K562 (cell line): ENCODE results near the gene NOL8. TPM values are rescaled to one million over a fixed set of nuclear protein-coding genes. Genes with fewer than 3 reads are reported as not detected.

Source experiments
- CBFB ChIP-seq: sonication (generic); formaldehyde crosslinking; IDR thresholded peaks from 2 replicates; pipeline ENCODE4 v1.4.0; 2020; ENCODE audit warnings: mild to moderate bottlenecking, missing genetic modification reagents
- CEBPB ChIP-seq: fragments of 450-650 bp; IDR thresholded peaks from 2 replicates; pipeline ENCODE4 v1.6.1; 2016; ENCODE audit warnings: missing genetic modification characterization, missing compliant biosample characterization
- CEBPZ ChIP-seq: fragments of 150-350 bp; IDR thresholded peaks from 2 replicates; pipeline ENCODE4 v1.6.1; 2014; ENCODE audit warnings: low read depth, mild to moderate bottlenecking, low read length, borderline replicate concordance
- DPF2 ChIP-seq: fragments of 450-650 bp; IDR thresholded peaks from 2 replicates; pipeline ENCODE4 v1.6.1; 2016
- IFI16 ChIP-seq: fragments of 250-450 bp; sonication (Bioruptor Pico); IDR thresholded peaks from 2 replicates; pipeline ENCODE4 v2.1.2; 2022; ENCODE audit warnings: mild to moderate bottlenecking, inconsistent platforms
- LARP7 ChIP-seq: fragments of 450-650 bp; IDR thresholded peaks from 2 replicates; pipeline ENCODE4 v1.6.1; 2016
- MTA1 ChIP-seq: fragments of 450-650 bp; IDR thresholded peaks from 2 replicates; pipeline ENCODE4 v1.6.1; 2017; ENCODE audit warnings: borderline replicate concordance
- NFIC ChIP-seq: fragments of 450-650 bp; IDR thresholded peaks from 2 replicates; pipeline ENCODE4 v1.6.1; 2017; ENCODE audit warnings: mild to moderate bottlenecking, inconsistent platforms
- RREB1 ChIP-seq: fragments of 250-450 bp; sonication (Bioruptor Pico); IDR thresholded peaks from 2 replicates; pipeline ENCODE4 v1.4.0; 2020
- SMARCE1 ChIP-seq: fragments of 450-650 bp; IDR thresholded peaks from 2 replicates; pipeline ENCODE4 v1.7.1; 2016; ENCODE audit warnings: mild to moderate bottlenecking
- TAL1 ChIP-seq: fragments of 450-650 bp; IDR thresholded peaks from 2 replicates; pipeline ENCODE4 v1.6.1; 2016; ENCODE audit warnings: mild to moderate bottlenecking
- TCF3 ChIP-seq: sonication (generic); formaldehyde crosslinking; IDR thresholded peaks from 2 replicates; pipeline ENCODE4 v1.4.0; 2020; ENCODE audit warnings: mild to moderate bottlenecking, missing genetic modification reagents
- TEAD1 ChIP-seq, 2 experiments: fragments of 450-650 bp in 1 of 2; sonication (generic) in 1 of 2; formaldehyde crosslinking; IDR thresholded peaks; 2 replicates each; pipeline versions ENCODE4 v1.4.0 to v1.8.0; 2020 to 2022; ENCODE audit warnings: mild to moderate bottlenecking in 2 of 2, missing genetic modification reagents in 1 of 2
- TEAD2 ChIP-seq: fragments of 450-650 bp; IDR thresholded peaks from 2 replicates; pipeline ENCODE4 v1.6.1; 2016; ENCODE audit warnings: missing genetic modification characterization, control low read depth, missing compliant biosample characterization
- TEAD4 ChIP-seq, 2 experiments: sonication (generic) in 1 of 2; formaldehyde crosslinking in 1 of 2; IDR thresholded peaks; 2 replicates each; pipeline versions ENCODE4 v1.6.1 to v1.8.0; 2012 to 2022; ENCODE audit warnings: borderline replicate concordance in 1 of 2, inconsistent platforms in 1 of 2, low read length in 1 of 2, mild to moderate bottlenecking in 1 of 2, missing genetic modification reagents in 1 of 2
- TRIM24 ChIP-seq, 2 experiments: fragments of 450-650 bp; IDR thresholded peaks; 2 replicates each; pipeline ENCODE4 v1.6.1; 2016
- ZNF239 ChIP-seq: fragments of 250-450 bp; sonication (Bioruptor Pico); IDR thresholded peaks from 2 replicates; pipeline ENCODE4 v1.4.0; 2020; ENCODE audit warnings: mild to moderate bottlenecking
- ZNF282 ChIP-seq: sonication (generic); formaldehyde crosslinking; IDR thresholded peaks from 2 replicates; pipeline ENCODE4 v1.8.1; 2023; ENCODE audit warnings: missing genetic modification reagents
- ZNF316 ChIP-seq: fragments of 450-650 bp; IDR thresholded peaks from 2 replicates; pipeline ENCODE4 v1.6.1; 2016
- ZNF699 ChIP-seq: fragments of 250-450 bp; sonication (Bioruptor Pico); IDR thresholded peaks from 2 replicates; pipeline ENCODE4 v1.8.0; 2021; ENCODE audit warnings: mild to moderate bottlenecking, moderate library complexity; ENCODE audit not compliant: insufficient replicate concordance
- polyA plus RNA-seq, 8 experiments: library from polyadenylated mRNA; depleted of rRNA in 4 of 8; stranded (reverse) in 5 of 8; unstranded in 3 of 8; fragments of >200 nt; fragmentation: Nextera tagmentation in 2 of 8; fragmentation: Illumina TruSeq in 1 of 8; extraction: Ambion mirVana in 2 of 8; extraction: Trizol in 1 of 8; gene quantifications; 2 replicates each; pipeline versions ENCODE4 v1.2.1 to v1.2.3, GENCODE V29; 2011 to 2014; ENCODE audit warnings: inconsistent platforms in 1 of 8, missing spikeins in 1 of 8
- total RNA-seq, 7 experiments: library from RNA; depleted of rRNA in 6 of 7; stranded (reverse); fragments of >200 nt in 6 of 7; fragmentation: Illumina TruSeq in 2 of 7; extraction: Trizol in 2 of 7; gene quantifications; 2 replicates each; pipeline versions ENCODE4 v1.2.1 to v1.2.3, GENCODE V29; 2011 to 2021; ENCODE audit warnings: low replicate concordance in 1 of 7

The NOL8 gene
- total and polyA plus RNA-seq, 9 of the 15 experiments (the other 6 are each of a cell fraction or from before 2014, with no cell fraction given), result 51.3 to 91.5 (median 58.7) TPM

GRCh38 chr9:92312887-92313623, 12.1 kb downstream of the NOL8 start (continued):
- TF ChIP-seq TEAD4 (IDR thresholded peaks at IDR 0.05; ENCODE audit: low read length), result peak; percentile 40; the same call in 1 of the 2 replicates
- TF ChIP-seq TEAD4 (CRISPR knock-in tag; IDR thresholded peaks at IDR 0.05; ENCODE audit: borderline replicate concordance), result no peak
- no peak for TF ChIP-seq LARP7
- peak; percentile 9; the same call in 1 of the 2 replicates for TF ChIP-seq NFIC
- TF ChIP-seq ZNF239 (CRISPR knock-in tag), result no peak
- TF ChIP-seq ZNF282 (CRISPR knock-in tag), result no peak
- peak; percentile 63 for TF ChIP-seq DPF2
- peak; percentile 54; the same call in 1 of the 2 replicates for TF ChIP-seq MTA1
- TF ChIP-seq SMARCE1, result peak; percentile 61; the same call in 1 of the 2 replicates
- no peak for TF ChIP-seq IFI16 (CRISPR knock-in tag)
- TF ChIP-seq CBFB, result no peak
- TF ChIP-seq TCF3 (CRISPR knock-in tag), result peak; percentile 56; the same call in 1 of the 2 replicates
- TF ChIP-seq RREB1 (CRISPR knock-in tag), result no peak
- 0 out of 4 replicates have a peak, but pooled peaks of 1 of the 2 experiments have one; percentile 17 for TF ChIP-seq TRIM24 (IDR thresholded peaks at IDR 0.05)
- no peak for TF ChIP-seq ZNF316
- TF ChIP-seq TEAD1 (CRISPR knock-in tag; IDR thresholded peaks at IDR 0.05), result no peak
- TF ChIP-seq CEBPB (tag), result no peak
- TF ChIP-seq TEAD2, result no peak
- TF ChIP-seq CEBPZ, result no peak
- peak; percentile 52 for TF ChIP-seq TAL1
- TF ChIP-seq ZNF699 (CRISPR knock-in tag), result no peak
